Measurements from ENCODE around the gene SH3PXD2A. TPM values are rescaled to one million over a fixed set of nuclear protein-coding genes. Genes with fewer than 3 reads are reported as not detected.

The SH3PXD2A gene
- total and polyA plus RNA-seq, 3 donors from 2014 or later: 10.8 to 12.1 (median 12.0) TPM

GRCh38 chr10:103691267-103691666, 164.1 kb downstream of the SH3PXD2A start:
- intact Hi-C loops (cut with DNase I; ENCODE audit: low total_unique reads): no loop called here
- no peak for TF ChIP-seq POLR2A (IDR thresholded peaks at IDR 0.05)
- TF ChIP-seq CTCF (IDR thresholded peaks at IDR 0.05): no peak
- Histone ChIP-seq H3K36me3 (ENCODE audit: low read depth, missing control alignments) (no peaks in the 10 kb centered on the region), H3K9me3 (no peaks in the 10 kb centered on the region), H3K4me1 (peaks cover 4% of the 10 kb centered on the region), H3K27ac (no peak overlapping the region), H3K27me3 (no peaks in the 10 kb centered on the region), H3K4me3 (no peak overlapping the region)
- no peak for DNase-seq
- 78 to 80% methylated on average over 3 to 4 of the region's 4 CpGs for WGBS, 2 donors

- Histone ChIP-seq H3K27me3 (no peaks in the 10 kb centered on the region), H3K9me3 (no peaks in the 10 kb centered on the region), H3K27ac (no peak overlapping the region), H3K4me1 (peaks cover 7% of the 10 kb centered on the region), H3K36me3 (ENCODE audit: low read depth, missing control alignments) (no peaks in the 10 kb centered on the region), H3K4me3 (no peak overlapping the region)
- no peak for TF ChIP-seq CTCF (IDR thresholded peaks at IDR 0.05)
- no peak for TF ChIP-seq POLR2A (IDR thresholded peaks at IDR 0.05)
- intact Hi-C loops (cut with DNase I; ENCODE audit: low total_unique reads): no loop called here
- no peak for DNase-seq
- 71 to 76% methylated on average over 2 of the region's 2 CpGs for WGBS, 2 donors
Observed at GRCh38 chr10:103690281-103690680, 165.1 kb downstream of the SH3PXD2A start.

- no peaks in the 10 kb centered on the region for H3K9me3 ChIP-seq
- H3K4me1 ChIP-seq: peaks cover 5% of the 10 kb centered on the region
- TF ChIP-seq CTCF (IDR thresholded peaks at IDR 0.05): no peak
- TF ChIP-seq POLR2A (IDR thresholded peaks at IDR 0.05): no peak
- H3K36me3 ChIP-seq (ENCODE audit: low read depth, missing control alignments): no peaks in the 10 kb centered on the region
- H3K4me3 ChIP-seq: no peak overlapping the region
- no peak overlapping the region for H3K27ac ChIP-seq
- intact Hi-C loops (cut with DNase I; ENCODE audit: low total_unique reads): no loop called here
- DNase-seq: no peak
- no peaks in the 10 kb centered on the region for H3K27me3 ChIP-seq
- WGBS, 2 donors: 48 to 54% methylated on average over 4 of the region's 4 CpGs
Observed at GRCh38 chr10:103688491-103688890, 166.9 kb downstream of the SH3PXD2A start.

GRCh38 chr10:103687718-103688117, 167.7 kb downstream of the SH3PXD2A start:
- DNase-seq: no peak
- WGBS, 2 donors: 96 to 97% methylated on average over 5 of the region's 5 CpGs
- H3K4me1 ChIP-seq: peaks cover 2% of the 10 kb centered on the region
- no peaks in the 10 kb centered on the region for H3K27me3 ChIP-seq
- no peak overlapping the region for H3K27ac ChIP-seq
- no peaks in the 10 kb centered on the region for H3K9me3 ChIP-seq
- no peak for TF ChIP-seq POLR2A (IDR thresholded peaks at IDR 0.05)
- no peak for TF ChIP-seq CTCF (IDR thresholded peaks at IDR 0.05)
- H3K36me3 ChIP-seq (ENCODE audit: low read depth, missing control alignments): no peaks in the 10 kb centered on the region
- intact Hi-C loops (cut with DNase I; ENCODE audit: low total_unique reads): no loop called here
- H3K4me3 ChIP-seq: no peak overlapping the region

GRCh38 chr10:103687172-103687571, 168.2 kb downstream of the SH3PXD2A start:
- 83 to 85% methylated on average over 6 of the region's 6 CpGs for WGBS, 2 donors
- Histone ChIP-seq H3K4me1 (peaks cover 2% of the 10 kb centered on the region), H3K4me3 (no peak overlapping the region), H3K36me3 (ENCODE audit: low read depth, missing control alignments) (no peaks in the 10 kb centered on the region), H3K27ac (no peak overlapping the region), H3K9me3 (no peaks in the 10 kb centered on the region), H3K27me3 (no peaks in the 10 kb centered on the region)
- intact Hi-C loops (cut with DNase I; ENCODE audit: low total_unique reads): no loop called here
- DNase-seq: no peak
- TF ChIP-seq POLR2A (IDR thresholded peaks at IDR 0.05) (no peak), CTCF (IDR thresholded peaks at IDR 0.05) (no peak)
